NCI-H69 (cell line): Measurements from ENCODE around the gene DIP2C.

Source experiments
- DNase-seq: peaks from one replicate; lab custom pipeline; 2025; lab: John Stamatoyannopoulos, UW

Gene DIP2C

DNA sequence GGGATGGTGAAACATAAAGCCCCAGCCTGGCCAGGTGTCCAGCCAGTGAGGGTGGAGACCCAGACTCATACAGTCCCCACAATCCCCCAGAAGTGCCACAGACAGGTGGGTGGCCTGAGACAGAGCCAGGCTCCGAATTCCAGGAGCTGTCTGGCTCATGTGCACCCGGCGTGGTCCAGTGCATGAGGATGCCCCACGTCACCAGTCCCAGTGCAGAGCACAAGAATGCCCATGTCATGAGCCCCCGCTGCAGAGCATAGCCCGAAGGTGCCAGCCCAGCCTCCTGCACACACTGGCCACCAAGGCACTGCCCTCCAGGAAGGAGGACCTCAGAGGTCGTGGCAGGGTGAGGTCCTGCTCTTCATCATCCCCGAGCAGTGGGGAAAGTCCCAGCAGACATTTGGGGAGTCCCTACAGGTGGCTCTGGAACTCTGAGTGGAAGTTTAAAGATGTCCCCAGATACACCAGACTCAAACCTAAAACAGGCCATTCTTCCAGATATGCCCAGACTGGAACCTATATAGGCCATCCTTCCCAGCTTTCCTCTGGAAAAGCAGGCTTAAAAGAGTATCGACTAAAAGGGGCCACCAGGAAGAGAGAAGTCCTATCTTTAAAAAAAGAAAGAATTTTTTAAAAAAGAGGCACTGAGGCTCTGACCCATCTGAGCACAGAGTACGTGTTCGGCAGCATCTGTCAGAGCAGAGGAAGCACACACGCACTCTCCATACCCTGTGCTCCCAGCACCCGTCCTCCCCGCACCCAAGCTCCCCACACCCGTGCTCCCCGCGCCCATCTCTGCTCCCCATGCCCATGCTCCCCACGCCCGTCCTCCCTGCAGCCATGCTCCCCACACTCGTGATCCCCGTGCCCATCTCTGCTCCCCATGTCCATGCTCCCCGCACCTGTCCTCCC lies 11.5 kb downstream of the DIP2C start:
- no peak for DNase-seq

DNA sequence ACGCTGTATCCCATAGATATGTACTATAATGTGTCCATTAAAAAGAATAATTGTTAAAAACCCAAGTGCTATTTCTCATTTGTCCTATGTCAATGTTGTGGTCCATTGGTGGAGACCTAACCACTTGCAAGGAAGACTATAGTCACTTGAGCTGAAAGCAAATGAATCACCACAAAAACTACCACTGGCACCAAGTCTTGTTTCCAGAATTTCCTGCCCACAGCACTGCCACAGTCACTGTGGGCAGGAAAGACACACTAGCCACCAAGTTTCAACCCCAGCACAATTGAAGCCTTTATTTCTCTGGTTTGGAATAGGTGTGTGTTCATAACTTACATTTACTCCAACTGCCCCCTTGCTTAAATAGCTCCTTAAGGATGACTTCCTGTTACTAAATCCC lies 12.4 kb downstream of the DIP2C start:
- no peak for DNase-seq

DNA sequence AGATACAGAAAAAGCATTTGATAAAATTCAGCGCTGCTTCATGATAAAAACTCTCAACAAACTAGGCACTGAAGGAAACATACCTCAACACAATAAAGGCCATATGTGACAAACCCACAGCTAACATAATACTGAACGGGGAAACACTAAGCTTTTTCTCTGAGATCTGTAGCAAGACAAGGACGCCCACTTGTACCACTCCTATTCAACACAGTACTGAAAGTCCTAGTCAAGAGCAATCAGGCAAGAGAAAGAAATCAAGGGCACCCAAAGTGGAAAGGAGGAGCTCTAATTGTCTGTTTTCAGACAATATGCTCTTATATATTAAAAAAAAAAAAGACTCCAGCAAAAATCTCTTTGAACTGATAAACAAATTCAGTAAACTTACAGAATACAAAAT lies 13.3 kb downstream of the DIP2C start:
- DNase-seq, result no peak

DNA sequence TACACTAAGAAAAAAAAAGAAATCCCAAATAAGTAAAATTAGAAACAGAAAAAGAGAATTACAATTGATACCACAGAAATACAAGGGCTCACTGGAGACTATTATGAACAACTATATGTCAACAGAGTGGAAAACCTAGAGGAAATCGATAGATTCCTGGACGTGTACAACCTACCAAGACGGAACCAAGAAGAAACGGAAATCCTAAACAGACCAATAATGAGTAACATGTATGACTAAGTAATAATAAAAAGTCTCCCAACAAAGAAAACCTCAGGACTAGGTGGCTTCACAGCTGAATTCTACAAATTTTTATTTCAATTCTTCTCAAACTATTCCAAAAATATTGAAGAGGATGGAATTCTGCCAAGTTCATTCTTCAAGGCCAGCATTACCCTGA lies 13.9 kb downstream of the DIP2C start:
- DNase-seq, result no peak

DNA sequence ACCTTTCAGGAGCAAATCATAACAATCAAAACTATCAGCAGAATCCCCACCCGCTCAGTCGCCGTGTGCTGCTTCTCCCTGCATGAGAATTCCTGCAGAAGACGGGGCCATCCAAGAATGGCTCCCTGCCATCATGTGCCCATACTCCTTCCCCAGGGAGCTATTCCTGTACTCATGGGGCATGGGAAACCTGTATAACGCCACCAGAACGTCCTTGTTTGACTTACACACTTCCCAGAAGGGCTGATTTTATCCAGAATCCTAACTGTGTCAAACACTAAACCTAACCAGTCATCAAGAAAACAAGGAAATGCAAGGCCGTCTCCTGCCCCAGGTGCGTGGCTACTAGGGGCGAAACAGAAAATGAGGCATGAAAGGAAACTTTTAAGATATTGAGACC lies 16.0 kb downstream of the DIP2C start:
- DNase-seq, result no peak

DNA sequence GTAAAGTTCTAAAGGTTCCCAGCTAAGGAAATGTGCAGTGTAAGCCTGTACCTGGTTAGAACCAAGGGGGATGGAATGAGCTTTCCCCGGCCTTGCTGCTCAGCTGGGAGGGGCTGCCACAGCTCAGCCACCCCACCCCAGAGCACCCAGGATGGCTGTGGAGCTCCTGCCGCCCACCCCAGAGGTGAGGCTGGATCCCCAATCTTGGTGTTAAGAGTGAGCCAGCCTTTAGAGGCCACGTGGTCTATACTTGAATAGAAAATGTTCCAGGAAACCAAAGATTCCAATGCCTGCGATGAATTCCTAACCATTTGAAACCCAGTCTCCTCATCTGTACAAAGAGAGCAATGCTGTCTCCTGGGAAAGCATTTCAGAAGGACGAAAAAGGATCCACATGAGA lies 16.5 kb downstream of the DIP2C start:
- no peak for DNase-seq

DNA sequence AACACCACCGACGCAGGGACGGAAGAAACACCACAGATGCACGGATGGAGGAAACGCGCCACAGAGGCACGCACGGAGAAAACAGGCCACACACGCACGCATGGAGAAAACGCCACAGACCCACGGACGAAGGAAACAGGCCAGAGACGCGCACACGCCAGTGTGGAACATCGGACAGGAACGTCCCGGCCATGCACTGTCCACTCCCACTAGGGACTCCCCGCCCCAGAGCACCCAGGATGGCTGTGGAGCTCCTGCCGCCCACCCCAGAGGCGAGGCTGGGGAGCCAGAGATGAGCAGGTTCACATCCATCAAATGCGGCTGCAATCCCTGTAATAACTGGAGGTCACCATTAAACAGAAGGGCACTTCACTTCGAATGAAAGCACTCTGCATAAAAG lies 17.3 kb downstream of the DIP2C start:
- DNase-seq, result no peak

DNA sequence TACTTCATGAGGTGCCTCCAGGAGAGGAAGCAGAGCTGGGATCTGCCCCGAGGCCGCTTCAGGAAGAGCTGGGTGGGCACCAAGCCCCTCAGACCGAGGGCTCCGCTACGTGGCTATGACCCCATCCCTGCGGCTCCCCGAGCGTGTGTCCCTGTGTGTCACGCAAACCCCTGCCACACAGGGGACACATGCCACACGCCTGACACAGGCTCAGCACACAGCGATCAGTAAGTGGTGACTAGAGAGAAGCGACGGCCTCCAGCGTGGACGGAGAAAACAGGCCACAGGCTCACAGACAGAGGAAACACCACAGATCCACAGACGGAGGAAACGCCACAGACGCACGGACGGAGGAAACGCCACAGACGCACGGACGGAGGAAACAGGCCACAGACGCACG lies 18.5 kb downstream of the DIP2C start:
- DNase-seq, result no peak

DNA sequence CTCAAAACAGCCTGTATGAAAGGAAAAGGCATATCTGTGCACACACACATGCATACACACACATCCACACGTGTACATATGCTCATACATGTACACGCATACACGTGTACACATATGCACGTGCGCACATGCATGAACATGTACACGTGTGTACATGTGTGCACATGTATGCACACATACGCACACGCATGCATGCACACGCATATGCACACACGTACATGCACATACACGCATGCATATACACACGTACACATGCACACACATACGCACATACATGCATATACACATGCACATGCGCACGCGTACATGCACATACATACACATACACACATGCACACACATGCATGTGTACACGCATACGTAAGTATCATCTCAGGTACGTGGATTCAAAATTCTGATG lies 19.4 kb downstream of the DIP2C start:
- DNase-seq, result no peak

DNA sequence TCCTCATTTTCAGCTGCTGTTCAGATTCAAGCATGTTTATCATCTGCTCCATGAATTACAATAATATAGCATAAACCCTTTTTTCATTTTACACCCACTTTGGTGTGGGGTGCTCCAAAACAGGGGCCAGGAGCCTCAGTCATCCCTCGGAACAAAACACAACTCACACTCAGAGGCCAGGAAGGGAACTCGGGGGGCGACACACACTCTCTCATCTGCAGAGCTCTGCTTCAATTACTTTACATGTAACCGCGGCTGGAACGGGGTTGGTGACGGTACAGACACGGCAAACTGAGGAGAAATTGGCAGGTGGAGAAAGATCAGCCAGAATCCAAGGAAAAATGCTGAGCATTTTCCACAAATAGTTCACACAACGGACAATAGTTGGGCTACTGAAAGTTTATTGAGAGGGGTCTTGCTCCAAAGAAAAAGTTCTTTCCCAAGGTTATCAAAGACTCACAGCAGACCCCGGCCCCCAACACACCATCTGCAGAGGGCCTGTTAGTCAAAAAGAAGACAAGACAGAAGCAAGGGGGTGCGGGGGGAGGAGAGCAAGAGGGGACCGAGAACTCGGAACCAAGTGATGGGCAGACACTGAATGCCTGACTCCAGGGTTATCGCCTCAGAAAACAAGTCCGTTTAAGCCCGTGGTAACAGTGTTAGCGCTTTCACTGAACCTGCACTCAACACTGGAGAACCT lies 20.5 kb downstream of the DIP2C start:
- DNase-seq, result no peak

DNA sequence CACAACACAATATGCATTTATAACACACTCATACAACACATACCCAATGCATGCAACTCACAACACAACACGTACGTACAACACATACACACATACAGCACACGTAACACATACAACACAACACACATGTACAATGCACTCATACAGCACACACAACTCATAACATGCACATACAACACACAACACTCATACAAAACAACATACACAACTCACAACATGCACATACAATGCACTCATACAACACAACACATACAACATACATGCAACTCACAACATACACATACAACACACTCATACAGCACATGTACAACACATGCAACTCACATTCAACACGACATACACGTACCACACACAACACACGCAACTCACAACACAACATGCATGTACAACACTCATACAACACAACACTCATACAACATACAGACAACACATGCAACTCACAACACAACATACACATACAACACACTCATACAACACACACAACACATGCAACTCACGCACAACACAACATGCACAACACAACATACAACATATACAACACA lies 21.8 kb downstream of the DIP2C start:
- DNase-seq, result no peak

DNA sequence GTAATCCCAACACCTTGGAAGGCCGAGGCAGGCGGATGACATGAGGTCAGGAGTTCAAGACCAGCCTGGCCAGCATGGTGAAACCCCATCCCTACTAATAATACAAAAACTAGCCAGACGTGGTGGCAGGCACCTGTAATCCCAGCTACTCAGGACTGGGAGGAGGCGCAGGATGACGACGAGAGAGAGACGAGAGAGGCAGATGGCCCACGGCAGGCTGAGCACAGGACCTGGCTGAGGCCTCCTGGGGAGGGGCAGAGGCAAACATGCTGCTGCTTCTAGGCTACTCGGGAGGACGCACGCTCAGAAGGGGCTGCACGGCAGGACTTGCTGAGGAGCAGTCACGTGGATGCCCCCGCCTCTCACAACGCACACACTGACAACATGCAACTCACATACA lies 22.4 kb downstream of the DIP2C start:
- no peak for DNase-seq

DNA sequence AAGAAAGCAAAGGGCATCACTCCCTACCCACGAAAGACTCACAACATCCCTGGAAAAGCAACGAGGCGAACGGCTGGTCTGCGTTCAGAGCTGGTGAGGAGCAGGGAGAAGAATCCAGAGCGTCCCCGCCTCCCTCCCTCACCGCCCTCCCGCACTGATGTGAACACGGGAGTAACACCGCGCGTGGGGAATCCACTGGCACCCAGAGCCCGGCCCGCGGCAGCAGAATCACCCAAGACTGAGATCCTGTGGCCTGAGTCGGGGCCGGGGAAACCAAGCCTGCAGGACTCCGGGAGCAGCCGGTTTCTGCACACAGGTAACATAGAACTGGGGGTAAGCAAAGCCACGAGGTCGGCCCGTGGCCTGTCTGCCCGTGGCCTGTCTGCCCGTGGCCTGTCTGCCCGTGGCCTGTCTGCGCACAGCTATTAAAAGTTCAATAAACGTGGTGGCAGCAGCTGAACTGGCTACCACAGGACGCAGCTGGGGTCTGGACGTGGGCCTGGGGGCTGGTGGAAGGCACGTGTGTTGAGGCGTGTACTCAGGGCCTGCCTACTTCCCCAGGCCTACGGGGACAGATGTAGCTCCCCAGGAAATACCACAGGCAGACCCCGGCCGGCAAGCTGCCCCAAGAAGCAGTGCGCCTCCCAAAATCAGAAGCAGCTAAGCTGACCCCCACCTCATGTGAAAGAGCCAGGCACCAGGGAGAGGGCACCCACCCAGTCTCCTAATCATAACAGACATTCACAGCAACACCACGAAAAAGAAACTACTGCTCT lies 23.0 kb downstream of the DIP2C start:
- DNase-seq, result no peak

DNA sequence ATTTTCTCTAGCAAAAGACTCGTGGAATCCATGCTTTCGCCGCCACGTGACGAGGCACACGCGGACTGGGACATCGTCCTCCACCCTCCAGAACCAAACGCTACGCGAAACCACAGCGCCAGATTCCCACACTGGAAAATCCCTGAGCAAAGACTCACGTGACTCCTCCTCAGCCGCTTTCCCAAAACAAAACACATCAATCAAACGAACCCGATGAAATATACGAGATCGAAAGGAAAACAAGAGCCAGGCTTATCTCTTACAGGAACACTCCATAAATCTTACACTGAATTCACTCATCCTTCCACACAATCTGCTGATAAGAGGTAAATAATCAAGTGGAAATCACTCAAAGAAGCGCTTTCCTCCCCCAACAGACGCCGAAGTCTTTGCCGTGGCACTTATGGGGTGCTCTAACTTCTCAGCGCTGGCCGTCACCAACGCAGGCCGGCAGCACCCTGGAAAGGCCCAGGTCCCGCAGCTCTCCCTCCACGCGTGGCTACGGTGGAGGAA lies 23.8 kb downstream of the DIP2C start:
- no peak for DNase-seq

DNA sequence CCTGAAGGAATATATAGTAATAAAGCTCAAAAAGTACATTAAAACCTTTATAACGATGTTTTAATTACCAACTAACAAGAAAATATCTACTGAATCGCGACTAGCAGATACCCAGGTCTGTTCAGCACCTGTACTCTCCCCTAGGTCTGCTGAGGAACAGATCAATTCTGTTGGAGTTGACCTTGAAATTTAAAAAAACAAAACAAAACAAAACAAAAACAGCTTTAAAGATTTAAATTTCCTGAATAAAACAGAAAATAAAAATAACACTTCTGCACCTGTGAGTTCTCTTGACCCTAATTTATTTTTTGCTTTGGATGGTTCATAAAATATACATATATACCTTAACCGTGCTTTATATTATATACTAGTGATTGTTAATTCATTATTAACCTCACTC lies 24.6 kb downstream of the DIP2C start:
- no peak for DNase-seq

DNA sequence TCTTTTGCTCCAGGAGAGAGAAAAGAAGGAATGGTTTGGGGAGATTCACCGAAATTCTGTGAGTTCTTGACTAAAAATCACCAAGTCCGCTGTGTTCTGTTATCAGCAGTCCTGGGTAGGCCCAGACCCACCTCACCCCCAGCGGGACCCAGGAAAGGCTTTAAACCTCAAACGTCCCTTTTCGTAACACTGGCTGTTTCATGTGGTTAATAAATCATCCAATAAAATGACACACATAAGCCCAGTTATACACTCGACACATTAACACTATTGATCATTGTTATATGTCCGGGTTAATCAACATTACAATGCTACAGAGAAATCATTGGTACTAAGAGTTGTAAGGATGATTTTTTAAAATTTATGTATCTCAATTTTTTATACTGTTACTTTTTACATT lies 25.2 kb downstream of the DIP2C start:
- DNase-seq, result no peak

DNA sequence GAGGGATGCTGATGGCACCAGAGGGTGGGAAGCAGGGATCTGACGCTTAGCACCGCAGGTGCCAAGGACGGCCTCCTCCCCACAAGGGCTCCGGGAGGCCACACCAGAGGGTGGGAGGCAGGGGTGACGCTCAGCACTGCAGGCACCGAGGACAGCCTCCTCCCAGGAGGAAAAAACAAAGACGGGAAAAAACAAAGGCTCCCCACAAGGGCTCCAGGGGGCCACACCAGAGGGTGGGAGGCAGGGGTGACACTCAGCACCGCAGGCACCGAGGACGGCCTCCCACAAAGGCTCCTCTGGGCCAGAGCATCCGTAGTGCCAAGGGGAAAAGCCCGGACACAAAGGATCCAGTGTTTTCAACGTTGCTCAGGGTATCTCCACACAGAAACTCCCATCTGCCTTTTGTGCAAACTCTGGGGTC lies 25.6 kb downstream of the DIP2C start:
- DNase-seq, result no peak

DNA sequence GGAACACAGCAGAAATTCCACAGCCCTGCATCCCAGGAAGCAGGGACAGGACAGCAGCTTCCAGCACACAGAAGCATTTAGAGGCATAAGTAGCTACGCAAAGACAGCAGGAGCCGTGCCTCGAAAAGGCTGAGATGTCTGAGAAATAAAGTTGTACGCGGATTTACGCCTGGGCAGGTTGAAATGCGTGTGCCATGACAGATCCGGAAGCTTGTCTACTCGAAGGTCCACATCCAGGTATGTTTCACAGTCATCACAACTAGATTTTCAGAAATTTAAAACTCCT lies 26.1 kb downstream of the DIP2C start:
- no peak for DNase-seq

DNA sequence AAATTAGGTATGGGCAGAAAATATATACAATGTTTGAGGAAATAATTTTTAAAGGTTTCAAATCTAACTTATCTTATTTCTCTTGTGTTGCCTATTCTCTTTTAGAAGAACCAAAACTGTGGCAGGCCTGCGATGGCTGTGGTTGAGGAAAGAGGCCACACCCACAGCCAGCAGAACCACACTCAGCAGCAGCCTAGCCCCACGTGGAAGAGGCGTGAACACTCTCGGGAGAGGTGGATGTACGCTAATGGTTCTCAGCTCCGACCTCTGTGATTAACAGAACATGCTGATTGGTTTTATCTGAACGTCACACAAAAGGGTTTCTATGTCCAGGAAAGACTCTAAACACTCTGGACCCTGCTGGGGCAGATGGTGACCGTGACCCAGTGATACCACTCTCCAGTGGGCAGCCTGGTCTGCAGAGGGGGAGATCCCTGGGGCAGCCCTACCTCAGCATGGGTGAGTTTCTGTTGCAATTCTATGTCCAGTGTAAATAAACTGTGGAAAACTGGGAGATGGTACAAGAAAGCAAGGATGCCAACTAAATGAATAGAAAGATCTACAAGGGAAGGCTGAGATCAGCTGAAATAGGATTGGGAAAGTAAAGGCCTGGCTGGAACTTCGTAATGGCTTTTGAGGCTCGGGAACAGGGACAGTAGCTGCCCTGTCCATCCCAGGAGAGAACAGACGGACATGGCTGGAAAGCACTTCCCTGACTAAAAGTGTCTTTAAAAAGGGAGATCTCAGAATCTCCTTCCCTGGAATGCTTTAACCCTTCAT lies 26.6 kb downstream of the DIP2C start:
- DNase-seq, result peak; percentile 29

DNA sequence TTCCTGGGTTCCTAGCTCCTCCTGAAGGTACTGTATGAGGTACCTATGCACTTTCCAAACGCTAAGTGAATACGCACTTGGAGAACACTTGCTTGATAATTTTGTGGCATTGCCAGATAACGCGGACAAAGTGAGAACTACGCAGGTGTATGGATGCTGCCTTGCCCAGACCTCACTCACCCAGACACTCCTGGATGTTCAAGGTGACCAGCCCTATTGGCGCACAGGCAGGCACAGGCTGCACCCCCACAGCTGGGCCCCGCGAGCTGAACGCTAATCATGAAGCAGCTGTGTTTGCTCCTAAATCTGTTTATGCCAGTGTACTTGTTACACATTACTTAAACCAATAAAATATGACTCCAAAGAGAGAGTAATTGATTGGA lies 27.3 kb downstream of the DIP2C start:
- peak; percentile 35 for DNase-seq

DNA sequence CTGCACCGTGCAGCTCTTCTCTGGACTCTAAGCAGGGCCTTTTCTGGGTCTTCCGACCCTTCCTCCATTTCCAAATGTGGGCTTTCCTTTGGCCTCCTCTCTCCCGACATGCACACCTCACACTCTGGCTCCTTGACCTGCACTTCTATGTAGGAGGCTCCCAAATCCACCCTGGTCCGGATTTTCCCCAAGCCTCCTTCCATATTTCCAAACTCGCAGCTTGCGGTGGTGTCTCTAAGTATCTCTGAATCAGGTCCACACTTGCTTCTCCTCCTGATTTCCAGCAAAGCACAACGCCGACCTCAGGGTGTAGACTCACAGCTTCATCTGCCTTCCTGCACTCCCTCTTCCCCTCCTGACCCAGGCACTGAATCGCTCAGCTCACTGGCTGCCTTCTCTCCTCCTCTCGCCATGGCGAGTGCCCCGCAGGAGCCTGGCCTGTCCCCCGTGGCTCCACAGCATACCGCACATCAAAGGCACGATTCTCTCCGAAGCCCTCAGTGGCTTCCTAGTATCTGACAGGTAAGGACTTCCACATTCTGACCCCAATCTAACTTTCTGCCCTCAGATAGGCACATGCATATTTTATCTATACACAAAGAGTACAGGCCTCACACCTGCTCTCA lies 27.8 kb downstream of the DIP2C start:
- DNase-seq, result no peak
